Germinal center (tissue), 1 donor: ENCODE results near the gene MLN.
A peak's percentile ranks its signal among the peaks of the same experiment; 100 is the strongest.

Experiments
- DNase-seq: peaks from one replicate; pipeline ENCODE4 v3.0.0; 2012; ENCODE audit warnings: mixed read lengths, low spot score

The MLN gene

GRCh38 chr6:33788694-33789549 lies 14.9 kb downstream of the MLN start, which contains the start of gene LEMD2:
Gene LEMD2 (minus strand): TSS chr6:33789130. CDS start chr6:33789116, 14 bp downstream.
- peak; percentile 92 for DNase-seq

- peak; percentile 74 for DNase-seq
Observed at GRCh38 chr6:33787954-33788693, 15.7 kb downstream of the MLN start.

GRCh38 chr6:33787346-33787953 lies 16.4 kb downstream of the MLN start:
- DNase-seq = no peak

GRCh38 chr6:33786736-33787135 lies 17.1 kb downstream of the MLN start:
- DNase-seq = no peak

GRCh38 chr6:33785778-33786177 lies 18.0 kb downstream of the MLN start:
- DNase-seq = no peak

- DNase-seq = no peak
Observed at GRCh38 chr6:33784787-33785186, 19.0 kb downstream of the MLN start.

- DNase-seq = no peak
Observed at GRCh38 chr6:33783781-33784520, 19.9 kb downstream of the MLN start.

- no peak for DNase-seq
Observed at GRCh38 chr6:33782561-33782960, 21.2 kb downstream of the MLN start.

GRCh38 chr6:33781131-33781975 lies 22.4 kb downstream of the MLN start:
- no peak for DNase-seq

GRCh38 chr6:33779895-33780294 lies 23.9 kb downstream of the MLN start:
- no peak for DNase-seq

GRCh38 chr6:33779290-33779689 lies 24.5 kb downstream of the MLN start:
- DNase-seq = no peak

- DNase-seq = no peak
Observed at GRCh38 chr6:33778444-33779121, 25.2 kb downstream of the MLN start.

GRCh38 chr6:33777398-33778388 lies 26.1 kb downstream of the MLN start:
- DNase-seq = no peak

GRCh38 chr6:33776764-33777163 lies 27.0 kb downstream of the MLN start:
- no peak for DNase-seq

- no peak for DNase-seq
Observed at GRCh38 chr6:33776186-33776585, 27.6 kb downstream of the MLN start.

- DNase-seq = no peak
Observed at GRCh38 chr6:33774774-33775173, 29.0 kb downstream of the MLN start.

- DNase-seq = no peak
Observed at GRCh38 chr6:33772902-33773472, 30.8 kb downstream of the MLN start.

- no peak for DNase-seq
Observed at GRCh38 chr6:33772082-33772830, 31.5 kb downstream of the MLN start.
